Skin of body (tissue), 1 donor: ENCODE measurements around the gene PRPS1. TPM values are rescaled to one million over a fixed set of nuclear protein-coding genes. Genes with fewer than 3 reads are reported as not detected.

Experiments used
- total RNA-seq: library from RNA; depleted of rRNA; stranded (reverse); fragments of >200 nt; gene quantifications from one replicate; pipeline ENCODE4 v1.2.3, GENCODE V29; 2014

The PRPS1 gene
- total RNA-seq, 1 donor from 2014 or later = 14.3 TPM

Other genes with a start within 250 kb of the PRPS1 start
- gene FRMPD3, start 178.9 kb upstream of the PRPS1 start, total RNA-seq = 0.20 TPM
- 51.0 TPM for gene TSC22D3, start 147.3 kb downstream of the PRPS1 start, total RNA-seq
- not detected for gene NCBP2L, start 149.2 kb downstream of the PRPS1 start, total RNA-seq
- gene MID2, start 197.4 kb downstream of the PRPS1 start, total RNA-seq = 18.1 TPM